ENCODE results near the gene MBOAT7.

GRCh38 chr19:54179921-54180461, 9.4 kb downstream of the MBOAT7 start:
- TF ChIP-seq USF2 (CRISPR knock-in tag; IDR thresholded peaks at IDR 0.05) (no peak), STAT6 (CRISPR knock-in tag; conservative IDR thresholded peaks at IDR 0.05; ENCODE audit: low read depth) (no peak), NR1H2 (CRISPR knock-in tag; IDR thresholded peaks at IDR 0.05) (no peak), CTCF (IDR thresholded peaks at IDR 0.05) (no peak), ELF4 (CRISPR knock-in tag; IDR thresholded peaks at IDR 0.05; ENCODE audit: low read depth) (no peak), NFATC4 (CRISPR knock-in tag; IDR thresholded peaks at IDR 0.05) (no peak), MYBL2 (CRISPR knock-in tag; IDR thresholded peaks at IDR 0.05) (no peak), PRRX2 (CRISPR knock-in tag; IDR thresholded peaks at IDR 0.05) (no peak), MAX (CRISPR knock-in tag; IDR thresholded peaks at IDR 0.05) (no peak), ZNF317 (CRISPR knock-in tag; IDR thresholded peaks at IDR 0.05; ENCODE audit: borderline replicate concordance, low read depth) (no peak), ZNF232 (CRISPR knock-in tag; IDR thresholded peaks at IDR 0.05) (no peak), TEAD4 (CRISPR knock-in tag; IDR thresholded peaks at IDR 0.05) (no peak), ZNF423 (CRISPR knock-in tag; IDR thresholded peaks at IDR 0.05) (no peak)

Data from WTC11 (cell line).